Endothelial cell of umbilical vein (primary cell): ENCODE measurements around the gene RAD50. TPM values are rescaled to one million over a fixed set of nuclear protein-coding genes. Genes with fewer than 3 reads are reported as not detected.

Experiments used
- BruUV-seq: library from RNA; stranded (reverse); fragments of 400-500 nt; replicated peaks from 2 replicates; lab custom pipeline; 2021; lab: Mats Ljungman, UMichigan
- CTCF ChIA-PET: fragments of 300-600, 350-600 bp; sonication (Branson Sonifier 250); formaldehyde crosslinking; loops from one replicate; lab custom pipeline; 2021; ENCODE audit warnings: antibody characterized with exemption, inconsistent platforms; lab: Charles Lee
- POLR2A ChIA-PET: fragments of 300-600, 350-600 bp; sonication (Branson Sonifier 250); formaldehyde crosslinking; loops from one replicate; lab custom pipeline; 2021; ENCODE audit warnings: antibody characterized with exemption, inconsistent platforms; lab: Charles Lee
- DNase-seq: peaks from one replicate; pipeline ENCODE4 v3.0.0-alpha.2; 2011; ENCODE audit warnings: low read depth, low spot score
- FAIRE-seq: peaks from 2 replicates; lab custom pipeline; 2011; peaks lifted over from hg19 to GRCh38; lab: Jason Lieb, UNC
- H2AFZ ChIP-seq: 2 replicates; pipeline ENCODE4 v1.6.0; 2012; ENCODE audit warnings: low read depth, low read length, control low read depth, inconsistent platforms
- H3K27ac ChIP-seq: 2 replicates; pipeline ENCODE4 v1.5.1; 2011; ENCODE audit warnings: low read depth, mild to moderate bottlenecking, control low read depth, low read length, moderate library complexity; ENCODE audit not compliant: insufficient read depth
- H3K27me3 ChIP-seq, 2 experiments: 2 replicates each; pipeline versions ENCODE4 v1.6.0 to v1.6.1; 2011; ENCODE audit warnings: low read length in 2 of 2, mixed read lengths in 1 of 2; ENCODE audit not compliant: control insufficient read depth in 2 of 2, insufficient read depth in 2 of 2
- H3K36me3 ChIP-seq, 2 experiments: 2 replicates in 1 of 2; 3 replicates in 1 of 2; pipeline ENCODE4 v1.5.1; 2011; ENCODE audit warnings: low read length in 2 of 2, mild to moderate bottlenecking in 1 of 2, moderate library complexity in 1 of 2; ENCODE audit not compliant: control insufficient read depth in 2 of 2, insufficient read depth in 2 of 2; ENCODE audit errors: extremely low read depth in 1 of 2
- H3K4me1 ChIP-seq: 3 replicates; pipeline ENCODE4 v1.5.1; 2011; ENCODE audit warnings: mild to moderate bottlenecking, low read length; ENCODE audit not compliant: control insufficient read depth, insufficient read depth; ENCODE audit errors: extremely low read depth
- H3K4me2 ChIP-seq: 2 replicates; pipeline ENCODE4 v1.6.1; 2011; ENCODE audit warnings: low read length, control low read depth, mixed read lengths; ENCODE audit not compliant: insufficient read depth
- H3K4me3 ChIP-seq, 3 experiments: fragments of 200-600 bp in 1 of 3; sonication (generic), shearing (Covaris generic) in 1 of 3; replicated peaks in 1 of 3; 2 replicates each; pipeline ENCODE4 v1.5.1; 2011 to 2016; ENCODE audit warnings: control low read depth in 3 of 3, low read length in 3 of 3, mild to moderate bottlenecking in 2 of 3, inconsistent platforms in 1 of 3, low read depth in 1 of 3, moderate library complexity in 1 of 3; ENCODE audit not compliant: insufficient read depth in 1 of 3
- H3K79me2 ChIP-seq: 2 replicates; pipeline ENCODE4 v1.6.0; 2012; ENCODE audit warnings: low read length, inconsistent platforms; ENCODE audit not compliant: control insufficient read depth, insufficient read depth
- H3K9ac ChIP-seq: replicated peaks from 2 replicates; pipeline ENCODE3; 2011; ENCODE audit warnings: low read length, control low read depth; ENCODE audit not compliant: insufficient read depth; ENCODE audit errors: extremely low read depth
- H3K9me1 ChIP-seq: replicated peaks from 3 replicates; pipeline ENCODE4 v1.6.0; 2011; ENCODE audit warnings: mild to moderate bottlenecking, low read length; ENCODE audit not compliant: control insufficient read depth, insufficient read depth; ENCODE audit errors: extremely low read depth
- H3K9me3 ChIP-seq: replicated peaks from 2 replicates; pipeline ENCODE4 v1.5.1; 2012; ENCODE audit warnings: low read length, inconsistent platforms; ENCODE audit not compliant: control insufficient read depth, insufficient read depth
- H4K20me1 ChIP-seq: replicated peaks from 2 replicates; pipeline ENCODE3; 2011; ENCODE audit warnings: mild to moderate bottlenecking, low read length; ENCODE audit not compliant: control insufficient read depth, insufficient read depth; ENCODE audit errors: extremely low read depth
- CTCF ChIP-seq, 2 donors: IDR thresholded peaks; 1 replicate in 1 of 2; 2 replicates in 1 of 2; pipeline ENCODE4 v1.5.1; 2011; ENCODE audit warnings: low read length in 2 of 2, mild to moderate bottlenecking in 2 of 2, moderate library complexity in 2 of 2, control low read depth in 1 of 2, inconsistent platforms in 1 of 2, low read depth in 1 of 2; ENCODE audit not compliant: insufficient read depth in 1 of 2; ENCODE audit errors: extremely low read depth in 1 of 2
- EZH2 ChIP-seq: IDR thresholded peaks from 2 replicates; pipeline ENCODE4 v1.6.1; 2012; ENCODE audit warnings: borderline replicate concordance, low read depth, mild to moderate bottlenecking, moderate library complexity, low read length, inconsistent platforms; ENCODE audit not compliant: severe bottlenecking
- FOS ChIP-seq: IDR thresholded peaks from 2 replicates; pipeline ENCODE4 v1.6.1; 2011; ENCODE audit warnings: mild to moderate bottlenecking, low read length, moderate library complexity, borderline replicate concordance; ENCODE audit not compliant: insufficient read depth
- GATA2 ChIP-seq: IDR thresholded peaks from 2 replicates; pipeline ENCODE4 v1.7.0; 2011; ENCODE audit warnings: low read depth, mild to moderate bottlenecking, moderate library complexity, mixed read lengths, low read length; ENCODE audit not compliant: insufficient read length, insufficient read depth
- JUN ChIP-seq: IDR thresholded peaks from 2 replicates; pipeline ENCODE4 v1.6.1; 2011; ENCODE audit warnings: borderline replicate concordance, low read depth; ENCODE audit not compliant: insufficient read length, insufficient read depth
- MYC ChIP-seq: IDR thresholded peaks from one replicate; pipeline ENCODE4 v1.6.1; 2011; ENCODE audit warnings: mild to moderate bottlenecking, low read depth, low read length
- POLR2A ChIP-seq: IDR thresholded peaks from 2 replicates; pipeline ENCODE4 v1.6.1; 2012; ENCODE audit warnings: low read depth, mild to moderate bottlenecking, control low read depth, low read length
- POLR2AphosphoS5 ChIP-seq: IDR thresholded peaks from 2 replicates; pipeline ENCODE4 v1.6.1; 2012; ENCODE audit warnings: low read depth, mild to moderate bottlenecking, control low read depth, low read length, moderate library complexity; ENCODE audit not compliant: insufficient read depth
- dilution Hi-C: fragments of 300-500 bp; cut with MboI; formaldehyde crosslinking; loops from one replicate; pipeline ENCODE4 v1.15.0; 2019; ENCODE audit warnings: low sequenced_read_pairs; ENCODE audit not compliant: extremely low pct_ligation_motif_present
- intact Hi-C: fragments of 100-400 bp; cut with micrococcal nuclease; formaldehyde crosslinking; loops from one replicate; pipeline ENCODE4 v1.10.0; 2022
- polyA plus RNA-seq, 4 experiments: library from polyadenylated mRNA; depleted of rRNA in 3 of 4; stranded (reverse) in 3 of 4; unstranded in 1 of 4; fragments of >200 nt; gene quantifications; 2 replicates each; pipeline versions ENCODE4 v1.2.1 to v1.2.3, GENCODE V29; 2011 to 2012; ENCODE audit warnings: missing spikeins in 1 of 4
- total RNA-seq: library from RNA; stranded (reverse); gene quantifications from 2 replicates; pipeline ENCODE4 v1.2.3, GENCODE V29; 2021
- TF ChIP-seq, protein P1 (sequence below): IDR thresholded peaks from 2 replicates; pipeline ENCODE4 v1.6.1; 2011; ENCODE audit not compliant: insufficient read depth, insufficient read length

Gene RAD50
- total and polyA plus RNA-seq, 2 donors (not counting 3 experiments of a cell fraction or from before 2014, with no cell fraction given) = 6.1 to 20.4 TPM

GRCh38 chr5:132667309-132667708 is 110.5 kb downstream of the RAD50 start:
- Histone ChIP-seq H3K4me3 (no peak overlapping the region), H3K36me3 (no peaks in the 10 kb centered on the region), H3K4me1 (no peaks in the 10 kb centered on the region), H3K27me3 (peaks cover 0 to 2% of the 10 kb centered on the region in 2 experiments), H3K9me1 (no peaks in the 10 kb centered on the region), H3K79me2 (no peaks in the 10 kb centered on the region), H3K9me3 (no peaks in the 10 kb centered on the region), H2AFZ (no peak overlapping the region), H3K9ac (no peak overlapping the region), H3K4me2 (no peak overlapping the region), H3K27ac (no peak overlapping the region), H4K20me1 (no peaks in the 10 kb centered on the region)
- POLR2A ChIA-PET = no interaction called here
- dilution Hi-C loops = no loop called here
- no TSS peak for BruUV-seq
- FAIRE-seq = no peak
- TF ChIP-seq EZH2 (no peak), POLR2A (no peak), CTCF (IDR thresholded peaks at IDR 0.05; ENCODE audit: extremely low read depth in 1 of 2, insufficient read depth in 1 of 2, low read depth in 1 of 2, low read length in 2 of 2) (no peak), MYC (no peak), JUN (no peak), GATA2 (no peak), FOS (no peak), POLR2AphosphoS5 (no peak)
- TF ChIP-seq, protein P1, sequence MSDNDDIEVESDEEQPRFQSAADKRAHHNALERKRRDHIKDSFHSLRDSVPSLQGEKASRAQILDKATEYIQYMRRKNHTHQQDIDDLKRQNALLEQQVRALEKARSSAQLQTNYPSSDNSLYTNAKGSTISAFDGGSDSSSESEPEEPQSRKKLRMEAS = no peak
- DNase-seq = no peak
- CTCF ChIA-PET = interaction anchor here (1.4 kb wide), 1 partner anchor 10 kb away, joined by 4 read pairs; no protein-coding TSS in a partner anchor
- intact Hi-C loops = no loop called here
